ENCODE measurements around the gene PLEKHA3. TPM values are rescaled to one million over a fixed set of nuclear protein-coding genes. Genes with fewer than 3 reads are reported as not detected.

The PLEKHA3 gene
- total RNA-seq, 4 donors from 2014 or later, result 9.4 to 13.2 (median 11.2) TPM

DNA sequence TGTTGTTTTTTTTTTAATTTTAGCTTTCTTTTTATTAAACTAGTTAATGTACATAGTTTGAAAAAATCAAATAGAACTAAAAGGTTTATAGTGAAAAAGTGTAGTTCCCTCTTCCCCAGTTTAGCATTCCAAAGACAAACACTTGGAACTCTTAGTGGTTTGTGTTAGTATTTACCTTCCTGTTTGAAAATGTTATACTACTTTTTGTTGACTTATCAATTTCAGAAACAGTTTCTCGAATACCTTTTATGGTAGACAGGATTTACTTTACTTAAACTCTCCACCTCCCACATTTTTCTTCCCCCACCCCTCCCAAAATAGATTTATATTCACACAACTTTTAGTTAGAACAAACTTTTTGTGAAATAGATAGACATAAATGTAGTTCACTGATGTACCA, 26.7 kb downstream of the PLEKHA3 start:
- ATAC-seq (ENCODE audit: low FRiP score) (no peak), DNase-seq (ENCODE audit: low spot score) (no peak)
- TF ChIP-seq, protein P1, sequence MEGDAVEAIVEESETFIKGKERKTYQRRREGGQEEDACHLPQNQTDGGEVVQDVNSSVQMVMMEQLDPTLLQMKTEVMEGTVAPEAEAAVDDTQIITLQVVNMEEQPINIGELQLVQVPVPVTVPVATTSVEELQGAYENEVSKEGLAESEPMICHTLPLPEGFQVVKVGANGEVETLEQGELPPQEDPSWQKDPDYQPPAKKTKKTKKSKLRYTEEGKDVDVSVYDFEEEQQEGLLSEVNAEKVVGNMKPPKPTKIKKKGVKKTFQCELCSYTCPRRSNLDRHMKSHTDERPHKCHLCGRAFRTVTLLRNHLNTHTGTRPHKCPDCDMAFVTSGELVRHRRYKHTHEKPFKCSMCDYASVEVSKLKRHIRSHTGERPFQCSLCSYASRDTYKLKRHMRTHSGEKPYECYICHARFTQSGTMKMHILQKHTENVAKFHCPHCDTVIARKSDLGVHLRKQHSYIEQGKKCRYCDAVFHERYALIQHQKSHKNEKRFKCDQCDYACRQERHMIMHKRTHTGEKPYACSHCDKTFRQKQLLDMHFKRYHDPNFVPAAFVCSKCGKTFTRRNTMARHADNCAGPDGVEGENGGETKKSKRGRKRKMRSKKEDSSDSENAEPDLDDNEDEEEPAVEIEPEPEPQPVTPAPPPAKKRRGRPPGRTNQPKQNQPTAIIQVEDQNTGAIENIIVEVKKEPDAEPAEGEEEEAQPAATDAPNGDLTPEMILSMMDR (IDR thresholded peaks at IDR 0.05), result no peak

DNA sequence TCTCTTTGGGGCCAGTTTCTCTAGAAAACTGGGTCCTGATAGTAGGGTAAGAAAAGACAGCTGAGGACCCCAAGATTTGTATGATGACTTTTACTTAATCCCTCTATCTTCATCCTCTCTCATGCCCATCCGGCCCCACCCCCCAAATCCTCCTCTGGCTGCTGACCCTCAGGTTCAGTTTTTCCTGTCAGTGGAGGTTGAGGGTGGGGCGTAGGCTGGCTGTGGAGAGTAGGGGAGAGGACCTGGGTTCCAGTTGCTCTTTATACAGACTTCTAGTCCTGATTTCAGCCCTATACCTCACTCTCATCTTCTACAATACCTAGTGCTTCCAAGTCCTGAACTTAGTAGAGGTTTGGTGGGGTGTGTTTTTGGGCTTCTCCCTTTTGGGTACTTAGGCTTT, 28.4 kb downstream of the PLEKHA3 start:
- DNase-seq (ENCODE audit: low spot score) (no peak), ATAC-seq (ENCODE audit: low FRiP score) (no peak)
- TF ChIP-seq, protein P1 (IDR thresholded peaks at IDR 0.05), result no peak

DNA sequence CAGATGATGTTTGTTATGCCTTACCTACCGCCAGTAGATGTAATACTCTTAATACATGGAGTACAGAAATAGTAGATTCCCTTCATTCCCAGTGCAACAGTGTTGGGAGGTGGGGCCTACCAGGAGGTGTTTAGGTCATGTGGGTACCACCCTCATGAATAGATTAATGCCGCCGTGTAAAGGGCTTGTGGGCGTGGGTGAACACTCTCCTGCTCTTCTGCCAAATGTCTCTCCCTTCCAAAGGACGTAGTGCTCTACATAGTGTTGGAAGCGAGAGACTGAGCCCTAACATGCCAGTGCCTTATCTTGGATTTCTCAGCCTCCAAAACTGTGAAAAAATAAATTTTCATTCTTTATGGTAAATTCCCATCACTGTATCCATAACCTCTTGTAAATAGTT, 30.1 kb downstream of the PLEKHA3 start:
- DNase-seq (ENCODE audit: low spot score) (no peak), ATAC-seq (ENCODE audit: low FRiP score) (no peak)
- TF ChIP-seq, protein P1 (IDR thresholded peaks at IDR 0.05), result no peak

DNA sequence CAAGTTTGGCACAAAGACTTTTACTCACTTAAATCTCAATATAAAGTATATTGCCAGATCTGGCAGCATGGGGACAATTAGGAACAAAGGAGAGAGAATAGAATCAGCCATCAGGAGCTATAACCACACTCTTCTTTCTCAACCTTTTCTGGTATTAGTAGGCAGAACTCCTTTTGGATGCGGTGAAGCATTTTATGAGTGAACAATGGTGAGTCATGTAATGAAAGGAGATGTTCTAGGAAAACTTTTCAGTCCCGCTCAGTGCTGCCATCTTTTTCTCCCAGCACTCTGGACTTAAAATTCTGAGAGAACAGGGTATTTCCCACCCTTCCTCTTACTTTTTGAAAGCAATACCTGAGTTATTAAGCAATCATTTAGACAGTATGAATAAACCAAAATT, 32.2 kb downstream of the PLEKHA3 start:
- TF ChIP-seq, protein P1 (IDR thresholded peaks at IDR 0.05), result no peak
- DNase-seq (ENCODE audit: low spot score), result no peak
- ATAC-seq (ENCODE audit: low FRiP score), result no peak

DNA sequence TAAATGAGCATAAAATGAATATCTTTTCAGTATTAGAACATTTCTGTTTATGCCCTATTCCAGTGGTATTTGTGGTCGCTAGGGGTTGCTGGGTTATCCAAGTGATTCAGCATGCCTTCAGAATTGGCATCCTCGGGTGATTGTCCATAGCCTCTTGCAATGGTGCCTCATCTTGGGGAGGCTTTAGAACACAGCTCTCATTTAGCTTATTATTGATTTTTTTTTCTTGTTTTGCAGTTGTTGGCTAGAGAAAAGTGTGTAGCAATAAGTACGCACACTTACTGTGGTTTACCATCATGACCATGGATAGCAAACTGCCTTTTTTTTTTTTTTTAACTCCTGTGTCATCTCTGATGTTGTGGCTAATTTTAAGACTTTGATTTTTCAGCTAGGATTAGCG, 33.6 kb downstream of the PLEKHA3 start:
- TF ChIP-seq, protein P1 (IDR thresholded peaks at IDR 0.05), result no peak
- DNase-seq (ENCODE audit: low spot score), result no peak
- no peak for ATAC-seq (ENCODE audit: low FRiP score)

DNA sequence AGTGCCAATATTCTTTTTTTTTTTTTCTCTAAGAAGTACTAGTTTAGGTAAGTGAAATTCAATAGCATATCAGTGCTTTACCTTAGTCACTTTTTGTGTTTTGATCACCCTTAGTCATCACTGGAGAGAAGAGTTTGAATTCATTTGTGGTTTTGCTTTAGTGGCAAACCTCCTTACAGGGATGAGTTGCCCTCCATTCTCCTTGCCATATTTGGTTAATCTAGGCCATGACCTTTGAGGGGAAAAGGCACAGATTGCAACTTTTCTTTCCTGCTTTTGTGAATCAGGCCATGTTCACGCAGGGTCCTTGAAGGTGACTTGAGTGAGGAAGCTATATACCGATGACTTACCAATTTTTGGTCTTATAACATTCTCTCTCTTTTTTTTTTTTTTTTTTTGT, 34.4 kb downstream of the PLEKHA3 start:
- no peak for DNase-seq (ENCODE audit: low spot score)
- no peak for ATAC-seq (ENCODE audit: low FRiP score)
- TF ChIP-seq, protein P1 (IDR thresholded peaks at IDR 0.05), result no peak

DNA sequence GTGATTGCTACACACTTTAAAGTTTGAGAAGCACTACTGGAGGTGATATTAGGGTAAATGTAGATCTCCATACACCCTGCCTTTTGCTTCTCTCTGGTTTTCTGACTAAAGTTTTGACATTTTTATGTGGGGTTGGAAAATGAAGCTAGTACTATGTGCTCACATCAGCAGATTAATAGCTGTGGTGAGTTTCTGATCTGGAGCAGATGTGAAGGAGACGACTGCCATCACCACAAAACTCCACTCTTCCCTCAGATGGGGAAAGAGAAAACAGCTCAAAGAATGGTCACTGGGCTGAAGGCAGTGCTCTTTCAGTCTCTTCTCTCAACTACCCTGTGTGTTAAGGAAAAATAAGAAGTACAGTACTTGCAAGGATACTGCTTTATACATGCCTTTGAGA, 37.2 kb downstream of the PLEKHA3 start:
- DNase-seq (ENCODE audit: low spot score) (no peak), ATAC-seq (ENCODE audit: low FRiP score) (no peak)
- TF ChIP-seq, protein P1 (IDR thresholded peaks at IDR 0.05), result no peak
